HK-2 (cell line): ENCODE data around the gene SMTNL1.

Experiments
- DNase-seq: peaks from one replicate; pipeline ENCODE4 v3.0.0-alpha.2; 2018; ENCODE audit not compliant: unreplicated experiment

SMTNL1 gene

DNA sequence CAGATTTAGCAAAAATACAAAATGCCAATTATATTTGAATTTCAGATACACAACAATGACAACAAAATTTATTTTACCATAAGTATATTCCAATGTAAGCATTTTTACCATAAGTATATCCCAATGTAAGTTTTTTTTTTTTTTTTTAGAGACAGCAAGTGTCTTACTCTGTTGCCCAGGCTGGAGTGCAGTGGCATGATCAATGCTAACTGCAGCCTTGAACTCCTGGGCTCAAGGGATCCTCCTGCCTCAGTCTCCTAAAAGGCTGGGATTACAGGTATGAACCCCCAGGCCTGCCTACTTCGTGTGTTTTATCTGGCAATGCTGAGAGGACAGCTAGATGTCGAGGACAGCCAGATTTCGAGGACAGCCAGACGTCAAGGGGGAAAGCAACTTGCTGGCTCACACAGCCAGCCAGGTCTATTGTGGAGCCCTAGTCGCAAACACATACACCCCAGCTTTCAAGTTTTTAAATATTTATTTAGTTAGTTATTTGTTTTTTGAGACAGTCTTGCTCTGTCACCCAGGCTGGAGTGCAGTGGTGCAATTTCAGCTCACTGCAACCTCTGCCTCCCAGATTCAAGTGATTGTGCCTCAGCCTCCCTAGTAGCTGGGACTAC, 59.0 kb downstream of the SMTNL1 start:
- no peak for DNase-seq

- no peak for DNase-seq
These were observed 60.1 kb downstream of the SMTNL1 start, which contains the start of gene SERPING1 for GRCh38 chr11:57597461-57597915. Gene SERPING1, plus strand, starts transcription at chr11:57597685. Its CDS starts 586 bp downstream, at chr11:57598271.

- DNase-seq = no peak
These were observed 60.8 kb downstream of the SMTNL1 start for GRCh38 chr11:57597916-57598830.

GRCh38 chr11:57598831-57599155, 61.4 kb downstream of the SMTNL1 start:
- DNase-seq = no peak

DNA sequence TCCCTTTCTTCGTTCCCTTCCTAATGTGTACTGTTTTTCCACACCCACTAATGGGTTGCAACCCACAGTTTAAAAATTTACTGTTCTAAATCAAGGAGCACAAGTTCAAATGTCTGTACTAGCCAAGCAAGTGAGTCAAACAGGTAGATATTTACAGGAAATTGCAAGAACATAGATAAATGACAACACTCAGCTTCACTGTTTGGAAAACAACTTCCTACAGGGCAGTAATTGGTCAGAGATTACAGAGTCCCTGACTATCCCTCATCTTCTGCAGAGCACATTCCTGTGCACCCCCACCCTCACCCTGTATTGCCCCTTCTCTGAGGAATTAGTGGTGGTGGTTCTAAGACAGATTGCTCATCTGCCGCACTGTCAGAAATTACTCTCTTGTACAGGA, 62.0 kb downstream of the SMTNL1 start:
- no peak for DNase-seq
